A549 treated with RU486 at 1 μM for 4 hours (cell line): ENCODE results near the gene DPH3. TPM values are rescaled to one million over a fixed set of nuclear protein-coding genes. Genes with fewer than 3 reads are reported as not detected.

Experiments used
- total RNA-seq: library from RNA; stranded (reverse); fragments of 200-300 nt; extraction: Qiagen RNA extraction; gene quantifications from 5 replicates; pipeline ENCODE4 v1.2.3, GENCODE V29; 2022; ENCODE audit warnings: low read depth

Gene DPH3
- total RNA-seq = 17.9 to 25.3 TPM (median 21.1 TPM) in 5 replicates

DNA sequence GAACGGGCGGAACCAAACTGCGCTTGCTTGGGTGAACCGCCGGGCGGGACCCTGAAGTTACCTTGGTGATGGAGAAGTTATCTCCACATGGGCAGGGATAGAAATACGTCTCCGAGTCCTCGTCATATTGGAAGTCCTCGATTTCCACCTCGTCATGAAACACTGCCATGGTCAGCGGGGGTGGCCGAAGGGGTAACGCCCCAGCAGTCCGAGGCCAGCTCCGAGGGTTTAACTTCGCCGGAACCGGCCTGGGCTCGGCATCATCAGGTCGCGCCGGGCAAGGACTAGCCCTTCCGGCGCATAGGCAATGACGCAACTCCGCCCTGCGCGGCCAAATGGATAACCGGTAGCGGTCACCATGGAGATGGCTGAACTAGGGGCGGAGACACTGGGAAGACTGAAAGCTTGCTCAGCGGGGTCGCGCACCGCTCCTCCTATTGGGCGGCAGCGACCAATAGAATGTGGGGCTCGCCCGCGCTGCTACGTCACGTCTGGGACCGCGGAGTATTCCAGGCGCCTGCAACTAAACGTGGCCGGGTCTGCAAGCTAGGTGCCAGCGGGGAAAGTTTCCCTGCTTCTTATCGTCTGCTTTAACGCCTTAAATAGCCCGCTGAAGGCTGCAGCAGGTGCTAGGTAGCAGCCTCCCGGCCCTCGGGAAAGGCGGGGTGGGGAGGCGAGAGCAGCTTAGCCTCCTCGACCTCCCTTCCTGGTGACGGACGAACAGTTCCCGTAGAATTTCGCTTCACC is at the start of gene DPH3, which contains the start of gene OXNAD1:
DPH3 (minus strand) TSS at position 236 of the 747 bp plus-strand sequence; CDS start at position 169, 67 bp downstream.
OXNAD1 (plus strand) TSS at position 505 of the 747 bp plus-strand sequence. CDS start 5,741 bp downstream, outside the sequence.

Other genes with a start within 250 kb of the DPH3 start
- gene GALNT15, start 90.3 kb downstream of the DPH3 start, total RNA-seq = 0.02 to 0.14 TPM (median 0.07 TPM) in 3 of 5 replicates, not detected in the others
- gene OXNAD1, start 269 bp upstream of the DPH3 start, total RNA-seq = 6.3 to 8.1 TPM (median 7.6 TPM) in 5 replicates
- gene RFTN1, start 248.8 kb upstream of the DPH3 start, total RNA-seq = 2.9 to 3.4 TPM (median 3.2 TPM) in 5 replicates